GM12892 (cell line): Measurements from ENCODE around the gene KCNK7.
A peak's percentile ranks its signal among the peaks of the same experiment; 100 is the strongest.

Experiments
- DNase-seq: peaks from one replicate; pipeline ENCODE4 v3.0.0; 2011; ENCODE audit not compliant: insufficient read length
- FAIRE-seq: peaks from 2 replicates; lab custom pipeline; 2011; peaks lifted over from hg19 to GRCh38; lab: Jason Lieb, UNC
- POLR2A ChIP-seq: IDR thresholded peaks from 2 replicates; pipeline ENCODE4 v1.6.1; 2011; ENCODE audit warnings: low read depth, low read length, control low read depth
- POLR2AphosphoS5 ChIP-seq: IDR thresholded peaks from 2 replicates; pipeline ENCODE4 v1.6.1; 2011; ENCODE audit warnings: low read depth, low read length, control low read depth
- TAF1 ChIP-seq: IDR thresholded peaks from 2 replicates; pipeline ENCODE4 v1.6.1; 2011; ENCODE audit warnings: low read depth, mild to moderate bottlenecking, control low read depth, low read length, borderline replicate concordance

The KCNK7 gene

GRCh38 chr11:65623177-65623576 is 27.6 kb upstream of the KCNK7 start:
- no peak for TF ChIP-seq POLR2A
- no peak for TF ChIP-seq POLR2AphosphoS5
- no peak for TF ChIP-seq TAF1
- DNase-seq = no peak
- no peak for FAIRE-seq

GRCh38 chr11:65622011-65622410 is 26.4 kb upstream of the KCNK7 start:
- no peak for TF ChIP-seq POLR2AphosphoS5
- TF ChIP-seq TAF1 = no peak
- no peak for TF ChIP-seq POLR2A
- FAIRE-seq (no peak), DNase-seq (no peak)

GRCh38 chr11:65621460-65621859 is 25.9 kb upstream of the KCNK7 start:
- no peak for TF ChIP-seq TAF1
- no peak for TF ChIP-seq POLR2AphosphoS5
- no peak for TF ChIP-seq POLR2A
- no peak for FAIRE-seq
- no peak for DNase-seq

- FAIRE-seq = no peak
- TF ChIP-seq POLR2A (no peak), POLR2AphosphoS5 (no peak), TAF1 (no peak)
- DNase-seq = no peak
Measured at GRCh38 chr11:65620666-65621065, 25.1 kb upstream of the KCNK7 start.

GRCh38 chr11:65619281-65619928 is 23.8 kb upstream of the KCNK7 start:
- TF ChIP-seq POLR2A = no peak
- TF ChIP-seq POLR2AphosphoS5 = no peak
- no peak for TF ChIP-seq TAF1
- DNase-seq (no peak), FAIRE-seq (no peak)

- DNase-seq = no peak
- FAIRE-seq = no peak
- TF ChIP-seq POLR2A = no peak
- no peak for TF ChIP-seq POLR2AphosphoS5
- TF ChIP-seq TAF1 = no peak
Measured at GRCh38 chr11:65618763-65619162, 23.2 kb upstream of the KCNK7 start.

- FAIRE-seq = no peak
- TF ChIP-seq TAF1 = no peak
- no peak for TF ChIP-seq POLR2A
- no peak for TF ChIP-seq POLR2AphosphoS5
Measured at GRCh38 chr11:65617990-65618751, 22.6 kb upstream of the KCNK7 start.

GRCh38 chr11:65617136-65617850 is 21.7 kb upstream of the KCNK7 start:
- peak; percentile 60 for FAIRE-seq
- TF ChIP-seq POLR2A (no peak), POLR2AphosphoS5 (no peak), TAF1 (no peak)

More at GRCh38 chr11:65617990-65618751, 22.6 kb upstream of the KCNK7 start:
- no peak for DNase-seq

GRCh38 chr11:65616575-65617001 is 21.0 kb upstream of the KCNK7 start:
- DNase-seq (no peak), FAIRE-seq (peak; percentile 65)
- TF ChIP-seq TAF1 (no peak), POLR2A (no peak), POLR2AphosphoS5 (no peak)

More at GRCh38 chr11:65617136-65617850, 21.7 kb upstream of the KCNK7 start:
- DNase-seq = no peak

- FAIRE-seq = no peak
- DNase-seq = peak; percentile 79
- TF ChIP-seq POLR2AphosphoS5 (no peak), POLR2A (no peak), TAF1 (no peak)
Measured at GRCh38 chr11:65615950-65616574, 20.5 kb upstream of the KCNK7 start.

GRCh38 chr11:65615229-65615949 is 19.8 kb upstream of the KCNK7 start, which contains the start of gene PCNX3:
Gene PCNX3, plus strand, starts transcription at chr11:65615776. Its CDS starts 536 bp downstream, at chr11:65616312.
- no peak for TF ChIP-seq POLR2AphosphoS5
- TF ChIP-seq POLR2A = peak; percentile 59; the same call in 1 of the 2 replicates
- 0 out of 2 replicates have a peak, but pooled peaks have one; percentile 11 for TF ChIP-seq TAF1
- DNase-seq = peak; percentile 100
- peak; percentile 100 for FAIRE-seq
